HepG2 (cell line): ENCODE data around the gene LMF2. TPM values are rescaled to one million over a fixed set of nuclear protein-coding genes. Genes with fewer than 3 reads are reported as not detected.

ENCODE experiments used
- ELF1 ChIP-seq: sonication (generic); formaldehyde crosslinking; IDR thresholded peaks from 2 replicates; pipeline ENCODE4 v1.4.0; 2020; ENCODE audit warnings: missing genetic modification reagents
- FOXC1 ChIP-seq: sonication (generic); formaldehyde crosslinking; IDR thresholded peaks from 2 replicates; pipeline ENCODE4 v1.8.0; 2022; ENCODE audit warnings: mild to moderate bottlenecking, missing genetic modification reagents, borderline replicate concordance
- GATAD1 ChIP-seq: IDR thresholded peaks from 2 replicates; pipeline ENCODE4 v1.6.1; 2016; ENCODE audit warnings: missing genetic modification reagents, missing compliant biosample characterization
- HDAC6 ChIP-seq: fragments of 200-600 bp; sonication (generic); IDR thresholded peaks from 2 replicates; pipeline ENCODE4 v1.7.0; 2017; ENCODE audit warnings: mild to moderate bottlenecking, antibody characterized with exemption, low read length, low read depth
- HNF4G ChIP-seq, 2 experiments: sonication (generic) in 1 of 2; formaldehyde crosslinking in 1 of 2; IDR thresholded peaks; 2 replicates each; pipeline versions ENCODE4 v1.4.0 to v1.6.1; 2011 to 2020; ENCODE audit warnings: borderline replicate concordance in 2 of 2, low read depth in 2 of 2, mild to moderate bottlenecking in 2 of 2, low read length in 1 of 2, missing genetic modification reagents in 1 of 2, moderate library complexity in 1 of 2
- JARID2 ChIP-seq: sonication (generic); formaldehyde crosslinking; IDR thresholded peaks from 2 replicates; pipeline ENCODE4 v1.8.1; 2023; ENCODE audit warnings: missing genetic modification reagents, inconsistent platforms; ENCODE audit not compliant: insufficient replicate concordance
- MATR3 ChIP-seq: sonication (generic); formaldehyde crosslinking; IDR thresholded peaks from 2 replicates; pipeline ENCODE4 v1.4.0; 2020; ENCODE audit warnings: missing genetic modification reagents
- MLX ChIP-seq: IDR thresholded peaks from 2 replicates; pipeline ENCODE4 v1.6.1; 2016
- NBN ChIP-seq: fragments of 450-650 bp; conservative IDR thresholded peaks from 2 replicates; pipeline ENCODE4 v1.6.1; 2017
- NR2F2 ChIP-seq: IDR thresholded peaks from 2 replicates; pipeline ENCODE4 v1.6.1; 2012; ENCODE audit warnings: low read depth, inconsistent platforms, borderline replicate concordance
- RBAK ChIP-seq: sonication (generic); formaldehyde crosslinking; IDR thresholded peaks from 2 replicates; pipeline ENCODE4 v1.5.1; 2020; ENCODE audit warnings: mild to moderate bottlenecking, missing genetic modification reagents
- REXO4 ChIP-seq: sonication (generic); formaldehyde crosslinking; IDR thresholded peaks from 2 replicates; pipeline ENCODE4 v1.8.0; 2022; ENCODE audit warnings: missing genetic modification reagents, mild to moderate bottlenecking, borderline replicate concordance
- SNAI1 ChIP-seq: sonication (generic); formaldehyde crosslinking; IDR thresholded peaks from 2 replicates; pipeline ENCODE4 v1.5.0; 2020; ENCODE audit warnings: mild to moderate bottlenecking, missing genetic modification reagents, borderline replicate concordance
- TARDBP ChIP-seq: sonication (generic); formaldehyde crosslinking; IDR thresholded peaks from 2 replicates; pipeline ENCODE4 v1.8.0; 2022; ENCODE audit warnings: mild to moderate bottlenecking, missing genetic modification reagents
- TFAP4 ChIP-seq: sonication (generic); IDR thresholded peaks from 2 replicates; pipeline ENCODE4 v1.6.1; 2016; ENCODE audit warnings: low read depth, borderline replicate concordance
- THAP11 ChIP-seq: IDR thresholded peaks from 2 replicates; pipeline ENCODE4 v1.6.1; 2016; ENCODE audit warnings: missing biosample characterization, missing genetic modification reagents
- ZBTB25 ChIP-seq: IDR thresholded peaks from 2 replicates; pipeline ENCODE4 v1.6.1; 2018; ENCODE audit warnings: missing genetic modification reagents
- ZBTB7B ChIP-seq: sonication (generic); formaldehyde crosslinking; IDR thresholded peaks from 2 replicates; pipeline ENCODE4 v1.4.0; 2020; ENCODE audit warnings: missing genetic modification reagents
- ZFP37 ChIP-seq: sonication (generic); formaldehyde crosslinking; IDR thresholded peaks from 2 replicates; pipeline ENCODE4 v1.4.0; 2020; ENCODE audit warnings: missing genetic modification reagents, borderline replicate concordance
- ZNF234 ChIP-seq: sonication (generic); formaldehyde crosslinking; conservative IDR thresholded peaks from 2 replicates; pipeline ENCODE4 v1.5.1; 2020; ENCODE audit warnings: mild to moderate bottlenecking, missing genetic modification reagents
- ZNF354B ChIP-seq: sonication (generic); formaldehyde crosslinking; IDR thresholded peaks from 2 replicates; pipeline ENCODE4 v1.8.0; 2022; ENCODE audit warnings: mild to moderate bottlenecking, missing genetic modification reagents
- polyA plus RNA-seq, 8 experiments: library from polyadenylated mRNA; depleted of rRNA in 3 of 8; stranded (reverse) in 7 of 8; unstranded in 1 of 8; fragments of >200 nt; fragmentation: Illumina TruSeq in 4 of 8; extraction: Trizol in 4 of 8; gene quantifications; 2 replicates each; pipeline versions ENCODE4 v1.2.1 to v1.2.3, GENCODE V29; 2011 to 2016; ENCODE audit warnings: low read depth in 4 of 8, missing spikeins in 1 of 8, mixed read lengths in 1 of 8; ENCODE audit not compliant: insufficient read depth in 1 of 8
- total RNA-seq, 5 experiments: library from RNA; depleted of rRNA; stranded (reverse); fragments of >200 nt; fragmentation: Illumina TruSeq; extraction: Trizol; gene quantifications; 2 replicates each; pipeline ENCODE4 v1.2.3, GENCODE V29; 2016; ENCODE audit warnings: low read depth in 1 of 5
- TF ChIP-seq, protein P1 (sequence below): sonication (generic); formaldehyde crosslinking; IDR thresholded peaks from 2 replicates; pipeline ENCODE4 v1.4.0; 2020; ENCODE audit warnings: missing genetic modification reagents
- TF ChIP-seq, protein P2 (sequence below): sonication (generic); formaldehyde crosslinking; conservative IDR thresholded peaks from 2 replicates; pipeline ENCODE4 v1.4.0; 2020; ENCODE audit warnings: mild to moderate bottlenecking, missing genetic modification reagents, moderate library complexity

The LMF2 gene
- total and polyA plus RNA-seq, 2 of the 13 experiments (the other 11 are each of a cell fraction or from before 2014, with no cell fraction given): 23.3 to 30.6 TPM

- no peak for TF ChIP-seq RBAK (CRISPR knock-in tag)
- TF ChIP-seq ZFP37 (CRISPR knock-in tag): no peak
- no peak for TF ChIP-seq SNAI1 (CRISPR knock-in tag)
- TF ChIP-seq HDAC6: no peak
- no peak for TF ChIP-seq REXO4 (CRISPR knock-in tag)
- TF ChIP-seq ELF1 (CRISPR knock-in tag): no peak
- no peak for TF ChIP-seq ZNF234 (CRISPR knock-in tag)
- no peak for TF ChIP-seq HNF4G (IDR thresholded peaks at IDR 0.05; ENCODE audit: borderline replicate concordance, low read depth, low read length)
- 0 out of 2 replicates have a peak, but pooled peaks have one; percentile 30 for TF ChIP-seq HNF4G (CRISPR knock-in tag; IDR thresholded peaks at IDR 0.05; ENCODE audit: borderline replicate concordance, low read depth)
- TF ChIP-seq NR2F2: peak; percentile 45
- peak; percentile 44; the same call in 1 of the 2 replicates for TF ChIP-seq THAP11 (CRISPR knock-in tag)
- TF ChIP-seq TFAP4: no peak
- no peak for TF ChIP-seq MLX (CRISPR knock-in tag)
- no peak for TF ChIP-seq NBN
- TF ChIP-seq MATR3: no peak
- TF ChIP-seq ZNF354B (CRISPR knock-in tag): no peak
- TF ChIP-seq FOXC1 (CRISPR knock-in tag): peak; percentile 79; the same call in 1 of the 2 replicates
- no peak for TF ChIP-seq JARID2 (CRISPR knock-in tag)
- TF ChIP-seq, protein P1, sequence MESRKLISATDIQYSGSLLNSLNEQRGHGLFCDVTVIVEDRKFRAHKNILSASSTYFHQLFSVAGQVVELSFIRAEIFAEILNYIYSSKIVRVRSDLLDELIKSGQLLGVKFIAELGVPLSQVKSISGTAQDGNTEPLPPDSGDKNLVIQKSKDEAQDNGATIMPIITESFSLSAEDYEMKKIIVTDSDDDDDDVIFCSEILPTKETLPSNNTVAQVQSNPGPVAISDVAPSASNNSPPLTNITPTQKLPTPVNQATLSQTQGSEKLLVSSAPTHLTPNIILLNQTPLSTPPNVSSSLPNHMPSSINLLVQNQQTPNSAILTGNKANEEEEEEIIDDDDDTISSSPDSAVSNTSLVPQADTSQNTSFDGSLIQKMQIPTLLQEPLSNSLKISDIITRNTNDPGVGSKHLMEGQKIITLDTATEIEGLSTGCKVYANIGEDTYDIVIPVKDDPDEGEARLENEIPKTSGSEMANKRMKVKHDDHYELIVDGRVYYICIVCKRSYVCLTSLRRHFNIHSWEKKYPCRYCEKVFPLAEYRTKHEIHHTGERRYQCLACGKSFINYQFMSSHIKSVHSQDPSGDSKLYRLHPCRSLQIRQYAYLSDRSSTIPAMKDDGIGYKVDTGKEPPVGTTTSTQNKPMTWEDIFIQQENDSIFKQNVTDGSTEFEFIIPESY (CRISPR knock-in tag): peak; percentile 43; the same call in 1 of the 2 replicates
- TF ChIP-seq ZBTB7B: no peak
- TF ChIP-seq, protein P2, sequence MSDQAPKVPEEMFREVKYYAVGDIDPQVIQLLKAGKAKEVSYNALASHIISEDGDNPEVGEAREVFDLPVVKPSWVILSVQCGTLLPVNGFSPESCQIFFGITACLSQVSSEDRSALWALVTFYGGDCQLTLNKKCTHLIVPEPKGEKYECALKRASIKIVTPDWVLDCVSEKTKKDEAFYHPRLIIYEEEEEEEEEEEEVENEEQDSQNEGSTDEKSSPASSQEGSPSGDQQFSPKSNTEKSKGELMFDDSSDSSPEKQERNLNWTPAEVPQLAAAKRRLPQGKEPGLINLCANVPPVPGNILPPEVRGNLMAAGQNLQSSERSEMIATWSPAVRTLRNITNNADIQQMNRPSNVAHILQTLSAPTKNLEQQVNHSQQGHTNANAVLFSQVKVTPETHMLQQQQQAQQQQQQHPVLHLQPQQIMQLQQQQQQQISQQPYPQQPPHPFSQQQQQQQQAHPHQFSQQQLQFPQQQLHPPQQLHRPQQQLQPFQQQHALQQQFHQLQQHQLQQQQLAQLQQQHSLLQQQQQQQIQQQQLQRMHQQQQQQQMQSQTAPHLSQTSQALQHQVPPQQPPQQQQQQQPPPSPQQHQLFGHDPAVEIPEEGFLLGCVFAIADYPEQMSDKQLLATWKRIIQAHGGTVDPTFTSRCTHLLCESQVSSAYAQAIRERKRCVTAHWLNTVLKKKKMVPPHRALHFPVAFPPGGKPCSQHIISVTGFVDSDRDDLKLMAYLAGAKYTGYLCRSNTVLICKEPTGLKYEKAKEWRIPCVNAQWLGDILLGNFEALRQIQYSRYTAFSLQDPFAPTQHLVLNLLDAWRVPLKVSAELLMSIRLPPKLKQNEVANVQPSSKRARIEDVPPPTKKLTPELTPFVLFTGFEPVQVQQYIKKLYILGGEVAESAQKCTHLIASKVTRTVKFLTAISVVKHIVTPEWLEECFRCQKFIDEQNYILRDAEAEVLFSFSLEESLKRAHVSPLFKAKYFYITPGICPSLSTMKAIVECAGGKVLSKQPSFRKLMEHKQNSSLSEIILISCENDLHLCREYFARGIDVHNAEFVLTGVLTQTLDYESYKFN: peak; percentile 51
- peak; percentile 39; the same call in 1 of the 2 replicates for TF ChIP-seq ZBTB25 (CRISPR knock-in tag)
- TF ChIP-seq TARDBP (CRISPR knock-in tag): peak; percentile 47; the same call in 1 of the 2 replicates
- peak; percentile 64 for TF ChIP-seq GATAD1 (CRISPR knock-in tag)
Observed at GRCh38 chr22:50498322-50498890, 9.1 kb downstream of the LMF2 start (continued).
